Endothelial cell of umbilical vein (primary cell): Measurements from ENCODE around the gene DIP2A. TPM values are rescaled to one million over a fixed set of nuclear protein-coding genes. Genes with fewer than 3 reads are reported as not detected.

Experiments used
- BruUV-seq: library from RNA; stranded (reverse); fragments of 400-500 nt; replicated peaks from 2 replicates; lab custom pipeline; 2021; lab: Mats Ljungman, UMichigan
- CTCF ChIA-PET: fragments of 300-600, 350-600 bp; sonication (Branson Sonifier 250); formaldehyde crosslinking; loops from one replicate; lab custom pipeline; 2021; ENCODE audit warnings: antibody characterized with exemption, inconsistent platforms; lab: Charles Lee
- POLR2A ChIA-PET: fragments of 300-600, 350-600 bp; sonication (Branson Sonifier 250); formaldehyde crosslinking; loops from one replicate; lab custom pipeline; 2021; ENCODE audit warnings: antibody characterized with exemption, inconsistent platforms; lab: Charles Lee
- DNase-seq: peaks from one replicate; pipeline ENCODE4 v3.0.0-alpha.2; 2011; ENCODE audit warnings: low read depth, low spot score
- FAIRE-seq: peaks from 2 replicates; lab custom pipeline; 2011; peaks lifted over from hg19 to GRCh38; lab: Jason Lieb, UNC
- H2AFZ ChIP-seq: 2 replicates; pipeline ENCODE4 v1.6.0; 2012; ENCODE audit warnings: low read depth, low read length, control low read depth, inconsistent platforms
- H3K27ac ChIP-seq: 2 replicates; pipeline ENCODE4 v1.5.1; 2011; ENCODE audit warnings: low read depth, mild to moderate bottlenecking, control low read depth, low read length, moderate library complexity; ENCODE audit not compliant: insufficient read depth
- H3K27me3 ChIP-seq, 2 experiments: 2 replicates each; pipeline versions ENCODE4 v1.6.0 to v1.6.1; 2011; ENCODE audit warnings: low read length in 2 of 2, mixed read lengths in 1 of 2; ENCODE audit not compliant: control insufficient read depth in 2 of 2, insufficient read depth in 2 of 2
- H3K36me3 ChIP-seq, 2 experiments: 2 replicates in 1 of 2; 3 replicates in 1 of 2; pipeline ENCODE4 v1.5.1; 2011; ENCODE audit warnings: low read length in 2 of 2, mild to moderate bottlenecking in 1 of 2, moderate library complexity in 1 of 2; ENCODE audit not compliant: control insufficient read depth in 2 of 2, insufficient read depth in 2 of 2; ENCODE audit errors: extremely low read depth in 1 of 2
- H3K4me1 ChIP-seq: 3 replicates; pipeline ENCODE4 v1.5.1; 2011; ENCODE audit warnings: mild to moderate bottlenecking, low read length; ENCODE audit not compliant: control insufficient read depth, insufficient read depth; ENCODE audit errors: extremely low read depth
- H3K4me2 ChIP-seq: 2 replicates; pipeline ENCODE4 v1.6.1; 2011; ENCODE audit warnings: low read length, control low read depth, mixed read lengths; ENCODE audit not compliant: insufficient read depth
- H3K4me3 ChIP-seq, 3 experiments: fragments of 200-600 bp in 1 of 3; sonication (generic), shearing (Covaris generic) in 1 of 3; replicated peaks in 1 of 3; 2 replicates each; pipeline ENCODE4 v1.5.1; 2011 to 2016; ENCODE audit warnings: control low read depth in 3 of 3, low read length in 3 of 3, mild to moderate bottlenecking in 2 of 3, inconsistent platforms in 1 of 3, low read depth in 1 of 3, moderate library complexity in 1 of 3; ENCODE audit not compliant: insufficient read depth in 1 of 3
- H3K79me2 ChIP-seq: 2 replicates; pipeline ENCODE4 v1.6.0; 2012; ENCODE audit warnings: low read length, inconsistent platforms; ENCODE audit not compliant: control insufficient read depth, insufficient read depth
- H3K9ac ChIP-seq: replicated peaks from 2 replicates; pipeline ENCODE3; 2011; ENCODE audit warnings: low read length, control low read depth; ENCODE audit not compliant: insufficient read depth; ENCODE audit errors: extremely low read depth
- H3K9me1 ChIP-seq: replicated peaks from 3 replicates; pipeline ENCODE4 v1.6.0; 2011; ENCODE audit warnings: mild to moderate bottlenecking, low read length; ENCODE audit not compliant: control insufficient read depth, insufficient read depth; ENCODE audit errors: extremely low read depth
- H3K9me3 ChIP-seq: replicated peaks from 2 replicates; pipeline ENCODE4 v1.5.1; 2012; ENCODE audit warnings: low read length, inconsistent platforms; ENCODE audit not compliant: control insufficient read depth, insufficient read depth
- H4K20me1 ChIP-seq: replicated peaks from 2 replicates; pipeline ENCODE3; 2011; ENCODE audit warnings: mild to moderate bottlenecking, low read length; ENCODE audit not compliant: control insufficient read depth, insufficient read depth; ENCODE audit errors: extremely low read depth
- EZH2 ChIP-seq: IDR thresholded peaks from 2 replicates; pipeline ENCODE4 v1.6.1; 2012; ENCODE audit warnings: borderline replicate concordance, low read depth, mild to moderate bottlenecking, moderate library complexity, low read length, inconsistent platforms; ENCODE audit not compliant: severe bottlenecking
- FOS ChIP-seq: IDR thresholded peaks from 2 replicates; pipeline ENCODE4 v1.6.1; 2011; ENCODE audit warnings: mild to moderate bottlenecking, low read length, moderate library complexity, borderline replicate concordance; ENCODE audit not compliant: insufficient read depth
- GATA2 ChIP-seq: IDR thresholded peaks from 2 replicates; pipeline ENCODE4 v1.7.0; 2011; ENCODE audit warnings: low read depth, mild to moderate bottlenecking, moderate library complexity, mixed read lengths, low read length; ENCODE audit not compliant: insufficient read length, insufficient read depth
- JUN ChIP-seq: IDR thresholded peaks from 2 replicates; pipeline ENCODE4 v1.6.1; 2011; ENCODE audit warnings: borderline replicate concordance, low read depth; ENCODE audit not compliant: insufficient read length, insufficient read depth
- MAX ChIP-seq: IDR thresholded peaks from 2 replicates; pipeline ENCODE4 v1.6.1; 2011; ENCODE audit not compliant: insufficient read depth, insufficient read length
- MYC ChIP-seq: IDR thresholded peaks from one replicate; pipeline ENCODE4 v1.6.1; 2011; ENCODE audit warnings: mild to moderate bottlenecking, low read depth, low read length
- POLR2A ChIP-seq: IDR thresholded peaks from 2 replicates; pipeline ENCODE4 v1.6.1; 2012; ENCODE audit warnings: low read depth, mild to moderate bottlenecking, control low read depth, low read length
- POLR2AphosphoS5 ChIP-seq: IDR thresholded peaks from 2 replicates; pipeline ENCODE4 v1.6.1; 2012; ENCODE audit warnings: low read depth, mild to moderate bottlenecking, control low read depth, low read length, moderate library complexity; ENCODE audit not compliant: insufficient read depth
- dilution Hi-C: fragments of 300-500 bp; cut with MboI; formaldehyde crosslinking; loops from one replicate; pipeline ENCODE4 v1.15.0; 2019; ENCODE audit warnings: low sequenced_read_pairs; ENCODE audit not compliant: extremely low pct_ligation_motif_present
- intact Hi-C: fragments of 100-400 bp; cut with micrococcal nuclease; formaldehyde crosslinking; loops from one replicate; pipeline ENCODE4 v1.10.0; 2022
- polyA plus RNA-seq, 4 experiments: library from polyadenylated mRNA; depleted of rRNA in 3 of 4; stranded (reverse) in 3 of 4; unstranded in 1 of 4; fragments of >200 nt; gene quantifications; 2 replicates each; pipeline versions ENCODE4 v1.2.1 to v1.2.3, GENCODE V29; 2011 to 2012; ENCODE audit warnings: missing spikeins in 1 of 4
- total RNA-seq: library from RNA; stranded (reverse); gene quantifications from 2 replicates; pipeline ENCODE4 v1.2.3, GENCODE V29; 2021
- TF ChIP-seq, protein P1 (sequence below), 2 donors: IDR thresholded peaks; 1 replicate in 1 of 2; 2 replicates in 1 of 2; pipeline ENCODE4 v1.5.1; 2011; ENCODE audit warnings: low read length in 2 of 2, mild to moderate bottlenecking in 2 of 2, moderate library complexity in 2 of 2, control low read depth in 1 of 2, inconsistent platforms in 1 of 2, low read depth in 1 of 2; ENCODE audit not compliant: insufficient read depth in 1 of 2; ENCODE audit errors: extremely low read depth in 1 of 2

DIP2A gene
- total and polyA plus RNA-seq, 2 donors (not counting 3 experiments of a cell fraction or from before 2014, with no cell fraction given) = 34.5 to 62.1 TPM

- intact Hi-C loops = no loop called here
- H3K4me2 ChIP-seq = no peak overlapping the region
- H3K4me1 ChIP-seq = no peaks in the 10 kb centered on the region
- BruUV-seq = no TSS peak
- no peaks in the 10 kb centered on the region for H3K27me3 ChIP-seq
- no peaks in the 10 kb centered on the region for H3K9me1 ChIP-seq
- dilution Hi-C loops = no loop called here
- no peaks in the 10 kb centered on the region for H3K9me3 ChIP-seq
- CTCF ChIA-PET = no interaction called here
- DNase-seq = no peak
- POLR2A ChIA-PET = no interaction called here
- peaks cover 3 to 37% of the 10 kb centered on the region in 2 experiments for H3K36me3 ChIP-seq
- no peak for FAIRE-seq
- H3K79me2 ChIP-seq = no peaks in the 10 kb centered on the region
- H3K9ac ChIP-seq = no peak overlapping the region
- H3K27ac ChIP-seq = no peak overlapping the region
- no peaks in the 10 kb centered on the region for H4K20me1 ChIP-seq
- no peak overlapping the region for H3K4me3 ChIP-seq
- no peak overlapping the region for H2AFZ ChIP-seq
- TF ChIP-seq, protein P1, sequence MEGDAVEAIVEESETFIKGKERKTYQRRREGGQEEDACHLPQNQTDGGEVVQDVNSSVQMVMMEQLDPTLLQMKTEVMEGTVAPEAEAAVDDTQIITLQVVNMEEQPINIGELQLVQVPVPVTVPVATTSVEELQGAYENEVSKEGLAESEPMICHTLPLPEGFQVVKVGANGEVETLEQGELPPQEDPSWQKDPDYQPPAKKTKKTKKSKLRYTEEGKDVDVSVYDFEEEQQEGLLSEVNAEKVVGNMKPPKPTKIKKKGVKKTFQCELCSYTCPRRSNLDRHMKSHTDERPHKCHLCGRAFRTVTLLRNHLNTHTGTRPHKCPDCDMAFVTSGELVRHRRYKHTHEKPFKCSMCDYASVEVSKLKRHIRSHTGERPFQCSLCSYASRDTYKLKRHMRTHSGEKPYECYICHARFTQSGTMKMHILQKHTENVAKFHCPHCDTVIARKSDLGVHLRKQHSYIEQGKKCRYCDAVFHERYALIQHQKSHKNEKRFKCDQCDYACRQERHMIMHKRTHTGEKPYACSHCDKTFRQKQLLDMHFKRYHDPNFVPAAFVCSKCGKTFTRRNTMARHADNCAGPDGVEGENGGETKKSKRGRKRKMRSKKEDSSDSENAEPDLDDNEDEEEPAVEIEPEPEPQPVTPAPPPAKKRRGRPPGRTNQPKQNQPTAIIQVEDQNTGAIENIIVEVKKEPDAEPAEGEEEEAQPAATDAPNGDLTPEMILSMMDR (IDR thresholded peaks at IDR 0.05; ENCODE audit: extremely low read depth in 1 of 2, insufficient read depth in 1 of 2, low read depth in 1 of 2, low read length in 2 of 2) = no peak
- no peak for TF ChIP-seq FOS
- TF ChIP-seq POLR2A = no peak
- no peak for TF ChIP-seq MYC
- TF ChIP-seq GATA2 = no peak
- no peak for TF ChIP-seq MAX
- no peak for TF ChIP-seq EZH2
- TF ChIP-seq JUN = no peak
- TF ChIP-seq POLR2AphosphoS5 = no peak
Observed at GRCh38 chr21:46429754-46430681, 28.7 kb upstream of the DIP2A start.
